ENCODE data around the gene RB1.
A peak's percentile ranks its signal among the peaks of the same experiment; 100 is the strongest.
"Not testable (repeated sequence)": the region's sequence is repeated elsewhere in the genome, so short reads cannot be mapped to it uniquely, and the experiment has no call there.

The RB1 gene

GRCh38 chr13:48411841-48412531 is 108.4 kb downstream of the RB1 start:
- DNase-seq: peak in 1 of 2 donors; percentile 52

- peak; percentile 19 to 64 for DNase-seq
Observed at GRCh38 chr13:48412881-48413351, 109.4 kb downstream of the RB1 start, which contains the start of gene LPAR6. LPAR6 (minus strand) TSS chr13:48413113; CDS start chr13:48412423, 690 bp downstream.

GRCh38 chr13:48414501-48414900 is 111.0 kb downstream of the RB1 start:
- no peak for DNase-seq

GRCh38 chr13:48415516-48415915 is 112.0 kb downstream of the RB1 start:
- no peak for DNase-seq

GRCh38 chr13:48422003-48422402 is 118.5 kb downstream of the RB1 start:
- not testable (repeated sequence) for DNase-seq

- no peak for DNase-seq
Observed at GRCh38 chr13:48424212-48424611, 120.7 kb downstream of the RB1 start.

- no peak for DNase-seq
Observed at GRCh38 chr13:48426052-48426451, 122.5 kb downstream of the RB1 start.

- DNase-seq: not testable (repeated sequence)
Observed at GRCh38 chr13:48426755-48427298, 123.3 kb downstream of the RB1 start.

- DNase-seq: no peak
Observed at GRCh38 chr13:48429036-48429435, 125.5 kb downstream of the RB1 start.

- no peak for DNase-seq
Observed at GRCh38 chr13:48429886-48430285, 126.3 kb downstream of the RB1 start.

GRCh38 chr13:48431431-48431830 is 127.9 kb downstream of the RB1 start:
- no peak for DNase-seq

- DNase-seq: no peak
Observed at GRCh38 chr13:48431987-48432615, 128.6 kb downstream of the RB1 start.

- no peak for DNase-seq
Observed at GRCh38 chr13:48434200-48434599, 130.6 kb downstream of the RB1 start.

GRCh38 chr13:48436661-48437288 is 133.2 kb downstream of the RB1 start:
- DNase-seq: no peak

GRCh38 chr13:48437371-48437770 is 133.8 kb downstream of the RB1 start:
- no peak for DNase-seq

GRCh38 chr13:48443442-48444208 is 140.1 kb downstream of the RB1 start:
- no peak for DNase-seq

GRCh38 chr13:48446464-48446863 is 142.9 kb downstream of the RB1 start:
- no peak for DNase-seq

GRCh38 chr13:48448285-48448958 is 144.9 kb downstream of the RB1 start:
- no peak for DNase-seq

- DNase-seq: no peak
Observed at GRCh38 chr13:48448959-48449614, 145.5 kb downstream of the RB1 start.

- DNase-seq: no peak
Observed at GRCh38 chr13:48449656-48450055, 146.1 kb downstream of the RB1 start.

GRCh38 chr13:48451196-48451595 is 147.6 kb downstream of the RB1 start:
- DNase-seq: not testable (repeated sequence)

GRCh38 chr13:48456546-48456945 is 153.0 kb downstream of the RB1 start:
- DNase-seq: no peak
